Type B pancreatic cell (in vitro differentiated cells): ENCODE data around the gene HMGN1. TPM values are rescaled to one million over a fixed set of nuclear protein-coding genes. Genes with fewer than 3 reads are reported as not detected.
"Not testable (repeated sequence)": the region's sequence is repeated elsewhere in the genome, so short reads cannot be mapped to it uniquely, and the experiment has no call there.

Experiments used
- DNase-seq: peaks from one replicate; pipeline ENCODE4 v3.0.0; 2021; ENCODE audit warnings: mixed read lengths; ENCODE audit not compliant: unreplicated experiment; ENCODE audit errors: extremely low spot score
- H3K27ac Mint-ChIP-seq: 2 replicates; pipeline ENCODE4 v1.8.0; 2021; ENCODE audit warnings: mild to moderate bottlenecking, mixed read lengths
- H3K27me3 Mint-ChIP-seq: 2 replicates; pipeline ENCODE4 v1.8.0; 2021; ENCODE audit warnings: mixed read lengths
- H3K36me3 Mint-ChIP-seq: 2 replicates; pipeline ENCODE4 v1.8.0; 2021; ENCODE audit warnings: mixed read lengths
- H3K4me1 Mint-ChIP-seq: one replicate; pipeline ENCODE4 v1.8.0; 2021; ENCODE audit warnings: mixed read lengths; ENCODE audit not compliant: unreplicated experiment
- H3K4me3 Mint-ChIP-seq: 2 replicates; pipeline ENCODE4 v1.8.0; 2021; ENCODE audit warnings: mild to moderate bottlenecking, mixed read lengths
- H3K9me3 Mint-ChIP-seq: 2 replicates; pipeline ENCODE4 v1.8.0; 2021; ENCODE audit warnings: mixed read lengths
- CTCF ChIP-seq: fragments of 200-600 bp; sonication (generic); conservative IDR thresholded peaks from 2 replicates; pipeline ENCODE4 v1.5.0; 2021; ENCODE audit warnings: antibody characterized with exemption, mild to moderate bottlenecking
- total RNA-seq: library from RNA; stranded (reverse); gene quantifications from 2 replicates; pipeline ENCODE4 v1.2.1, GENCODE V29; 2021; ENCODE audit warnings: low replicate concordance

HMGN1 gene
- total RNA-seq, 1 donor from 2014 or later: 479 TPM

GRCh38 chr21:39374046-39374445 lies 25.2 kb upstream of the HMGN1 start:
- Mint-ChIP-seq H3K36me3 (no peaks in the 10 kb centered on the region), H3K27me3 (peaks cover 11% of the 10 kb centered on the region), H3K4me3 (no peak overlapping the region), H3K27ac (no peak overlapping the region), H3K4me1 (no peaks in the 10 kb centered on the region), H3K9me3 (no peaks in the 10 kb centered on the region)
- TF ChIP-seq CTCF: no peak
- no peak for DNase-seq

GRCh38 chr21:39373634-39374033 lies 24.7 kb upstream of the HMGN1 start:
- Mint-ChIP-seq H3K9me3 (no peaks in the 10 kb centered on the region), H3K27ac (no peak overlapping the region), H3K36me3 (no peaks in the 10 kb centered on the region), H3K4me3 (no peak overlapping the region), H3K27me3 (peaks cover 11% of the 10 kb centered on the region), H3K4me1 (no peaks in the 10 kb centered on the region)
- no peak for DNase-seq
- peak; percentile 46 for TF ChIP-seq CTCF

- H3K4me1 Mint-ChIP-seq, H3K36me3 Mint-ChIP-seq, H3K4me3 Mint-ChIP-seq, DNase-seq, H3K27me3 Mint-ChIP-seq, H3K9me3 Mint-ChIP-seq, H3K27ac Mint-ChIP-seq: not testable (repeated sequence)
Measured at GRCh38 chr21:39369896-39370288, 21.0 kb upstream of the HMGN1 start.

- no peak for TF ChIP-seq CTCF
- H3K27ac Mint-ChIP-seq: no peak overlapping the region
- no peaks in the 10 kb centered on the region for H3K36me3 Mint-ChIP-seq
- H3K4me1 Mint-ChIP-seq: no peaks in the 10 kb centered on the region
- no peaks in the 10 kb centered on the region for H3K9me3 Mint-ChIP-seq
- peaks cover 6% of the 10 kb centered on the region for H3K27me3 Mint-ChIP-seq
- no peak overlapping the region for H3K4me3 Mint-ChIP-seq
- no peak for DNase-seq
Measured at GRCh38 chr21:39367783-39368182, 18.9 kb upstream of the HMGN1 start.

GRCh38 chr21:39366563-39366962 lies 17.7 kb upstream of the HMGN1 start:
- Mint-ChIP-seq H3K27me3 (peaks cover 6% of the 10 kb centered on the region), H3K4me3 (no peak overlapping the region), H3K36me3 (no peaks in the 10 kb centered on the region), H3K9me3 (no peaks in the 10 kb centered on the region), H3K27ac (no peak overlapping the region), H3K4me1 (no peaks in the 10 kb centered on the region)
- no peak for DNase-seq
- no peak for TF ChIP-seq CTCF

GRCh38 chr21:39364949-39365348 lies 16.1 kb upstream of the HMGN1 start:
- Mint-ChIP-seq H3K36me3 (no peaks in the 10 kb centered on the region), H3K4me1 (no peaks in the 10 kb centered on the region), H3K27me3 (peaks cover 4% of the 10 kb centered on the region), H3K27ac (no peak overlapping the region), H3K4me3 (no peak overlapping the region), H3K9me3 (no peaks in the 10 kb centered on the region)
- DNase-seq: no peak
- TF ChIP-seq CTCF: no peak
